NCI-H1092 treated with DMSO at 0.1 percent for 48 hours (cell line): ENCODE results near the gene CRYGC.
"Not testable (repeated sequence)": the region's sequence is repeated elsewhere in the genome, so short reads cannot be mapped to it uniquely, and the experiment has no call there.

ENCODE experiments used
- DNase-seq: peaks from one replicate; lab custom pipeline; 2025; lab: John Stamatoyannopoulos, UW

CRYGC gene

DNA sequence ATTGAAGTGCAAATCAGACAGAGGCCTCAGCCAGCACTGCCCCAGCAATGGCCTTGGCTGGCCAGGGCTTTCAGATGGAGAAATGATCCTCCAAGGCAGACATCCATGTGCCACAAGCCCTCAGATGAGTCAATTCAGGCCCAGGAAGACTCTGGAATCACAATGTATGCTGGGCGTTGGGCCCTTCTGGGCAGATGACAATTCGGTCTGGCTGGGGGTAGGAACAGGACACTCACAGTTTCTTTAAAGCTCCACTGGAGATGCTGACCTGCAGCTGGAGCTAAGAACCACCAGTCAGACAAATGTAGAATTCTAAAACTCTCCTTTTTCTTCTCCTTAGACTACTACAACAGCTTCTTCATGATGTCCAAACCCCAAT is 7.1 kb upstream of the CRYGC start:
- DNase-seq: no peak

DNA sequence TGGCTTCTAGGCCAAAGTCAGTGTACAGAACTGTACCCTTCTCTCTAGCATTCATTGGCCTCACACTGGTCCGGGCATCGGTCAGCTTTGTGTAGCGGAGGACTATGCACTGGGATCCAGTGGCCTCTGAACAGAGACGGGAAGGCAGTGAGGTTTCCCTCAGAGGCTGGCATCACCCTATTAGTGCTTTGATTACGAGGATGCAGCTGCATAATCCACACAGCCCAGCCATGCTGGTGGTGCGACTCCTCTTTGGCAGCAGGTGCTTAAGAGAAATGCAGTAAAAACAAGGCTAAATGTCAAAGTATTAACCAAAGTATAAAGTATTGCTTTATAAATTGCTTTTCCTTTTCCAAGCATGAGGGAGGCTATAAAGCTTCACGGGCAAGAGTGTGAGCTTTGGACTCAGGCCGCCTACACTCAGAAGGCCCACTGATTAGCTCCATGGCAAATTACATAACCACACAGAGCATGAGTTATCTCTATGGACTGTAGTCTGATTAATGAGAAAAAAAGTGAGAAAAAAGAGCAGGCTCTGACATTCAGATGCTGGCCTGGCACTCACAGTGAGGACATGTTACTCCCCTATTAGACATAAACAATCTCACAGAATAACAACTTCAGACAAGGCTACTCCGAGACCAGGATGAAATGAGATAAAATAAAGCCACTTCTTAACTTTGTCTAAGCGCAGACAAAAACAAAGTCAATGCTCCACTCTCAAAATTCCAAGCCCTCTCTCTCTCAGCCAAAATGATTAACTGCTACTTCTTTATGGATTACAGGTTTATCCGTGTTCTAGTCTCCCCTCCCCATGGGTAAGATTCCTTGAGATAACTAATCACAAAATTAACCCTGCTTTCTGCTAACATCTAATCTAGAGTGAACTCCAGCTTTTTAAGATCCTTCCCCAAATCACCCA is 6.4 kb upstream of the CRYGC start:
- DNase-seq: no peak

DNA sequence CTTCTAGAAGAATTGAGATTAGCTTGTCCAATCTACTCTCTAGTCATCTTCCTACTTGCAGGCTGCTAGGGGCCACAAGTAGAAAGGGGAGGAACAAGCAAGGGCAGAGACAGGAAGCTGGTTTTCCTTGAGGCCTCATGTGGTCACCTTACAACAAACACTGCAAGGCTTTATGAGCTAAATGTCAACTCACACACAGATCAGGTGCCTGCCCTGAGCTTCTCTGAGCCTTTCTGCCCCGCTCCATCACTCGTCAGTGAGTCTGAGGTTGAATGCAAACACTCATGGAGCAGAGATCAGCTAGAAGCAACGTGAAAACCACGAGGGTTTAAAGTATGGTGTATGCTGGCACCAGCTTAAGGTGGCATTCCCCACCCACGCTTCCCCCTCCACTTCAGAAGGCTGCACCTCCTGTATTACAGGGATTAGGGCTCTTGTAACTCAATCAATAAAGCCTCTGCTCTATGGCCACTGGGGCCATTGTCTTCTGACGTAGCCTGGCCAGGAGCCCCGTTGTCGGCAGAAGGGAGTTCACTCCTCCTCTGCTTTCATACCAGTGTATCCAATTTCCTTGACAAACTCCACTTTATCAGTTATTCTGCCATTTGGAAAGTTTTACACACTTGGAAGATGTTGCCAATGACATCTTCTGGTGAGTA is 5.4 kb upstream of the CRYGC start:
- no peak for DNase-seq

DNA sequence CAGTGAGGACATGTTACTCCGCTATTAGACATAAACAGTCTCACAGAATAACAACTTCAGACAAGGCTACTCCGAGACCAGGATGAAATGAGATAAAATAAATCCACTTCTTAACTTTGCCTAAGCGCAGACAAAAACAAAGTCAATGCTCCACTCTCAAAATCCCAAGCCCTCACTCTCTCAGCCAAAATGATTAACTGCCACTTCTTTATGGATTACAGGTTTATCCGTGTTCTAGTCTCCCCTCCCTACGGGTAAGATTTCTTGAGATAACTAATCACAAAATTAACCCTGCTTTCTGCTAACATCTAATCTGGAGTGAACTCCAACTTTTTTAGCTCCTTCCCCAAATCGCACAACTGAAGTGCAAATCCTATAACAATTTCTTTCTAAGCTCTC is 1.1 kb upstream of the CRYGC start:
- DNase-seq: no peak

DNA sequence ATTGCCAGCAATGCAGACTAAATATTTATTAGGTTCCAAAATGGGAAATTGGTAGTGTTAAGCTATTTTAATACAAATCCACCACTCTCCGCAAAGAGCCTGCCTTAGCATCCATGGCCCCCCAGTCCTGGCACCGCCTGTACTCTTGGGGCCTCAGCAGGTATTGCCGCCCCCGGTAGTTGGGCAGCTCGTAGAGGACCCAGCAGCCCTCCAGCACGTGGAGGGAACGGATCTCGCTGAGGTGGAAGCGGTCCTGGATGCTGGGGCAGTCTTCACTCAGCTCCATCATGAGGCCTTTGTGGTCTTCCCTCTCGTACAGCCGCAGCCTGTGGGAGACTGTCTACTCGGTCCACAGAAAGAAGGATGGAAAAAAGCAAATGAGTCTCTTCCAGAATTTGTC is 1.5 kb downstream of the CRYGC start:
- DNase-seq: no peak

DNA sequence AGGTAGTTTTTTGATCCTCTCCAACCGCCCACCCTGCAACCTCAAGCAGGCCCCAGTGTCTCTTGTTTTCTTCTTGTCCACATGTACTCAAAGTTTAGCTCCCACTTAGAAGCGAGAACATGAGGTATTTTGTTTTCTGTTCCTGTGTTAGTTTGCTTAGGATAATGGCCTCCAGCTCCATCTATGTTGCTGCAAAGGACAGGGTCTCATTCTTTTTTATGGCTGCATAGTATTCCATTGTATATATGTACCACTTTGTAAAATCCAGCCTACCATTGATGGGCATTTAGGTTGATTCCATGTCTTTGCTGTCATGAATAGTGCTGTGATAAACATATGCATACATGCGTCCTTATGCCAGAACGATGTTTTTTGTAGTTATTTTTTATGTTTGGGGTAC is 2.5 kb downstream of the CRYGC start:
- DNase-seq: no peak

DNA sequence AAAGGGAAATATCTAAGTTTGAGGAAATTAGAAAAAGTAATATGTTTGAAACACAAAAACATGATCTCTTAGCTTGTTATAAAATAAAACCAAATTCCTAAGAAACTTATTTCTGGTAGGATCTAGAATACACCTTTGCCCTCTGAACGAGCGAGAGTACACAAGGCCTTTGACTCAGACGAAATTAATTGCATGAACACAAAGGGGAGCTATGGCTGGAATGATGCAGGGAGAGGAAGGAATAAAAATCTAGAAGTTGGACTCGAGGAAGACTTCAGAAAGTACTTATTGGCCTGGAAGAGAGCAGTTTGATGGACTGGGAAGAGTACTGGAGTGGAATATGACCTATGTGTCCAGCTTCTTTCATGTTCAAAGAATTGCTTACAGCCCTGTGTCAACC is 4.4 kb downstream of the CRYGC start:
- no peak for DNase-seq

DNA sequence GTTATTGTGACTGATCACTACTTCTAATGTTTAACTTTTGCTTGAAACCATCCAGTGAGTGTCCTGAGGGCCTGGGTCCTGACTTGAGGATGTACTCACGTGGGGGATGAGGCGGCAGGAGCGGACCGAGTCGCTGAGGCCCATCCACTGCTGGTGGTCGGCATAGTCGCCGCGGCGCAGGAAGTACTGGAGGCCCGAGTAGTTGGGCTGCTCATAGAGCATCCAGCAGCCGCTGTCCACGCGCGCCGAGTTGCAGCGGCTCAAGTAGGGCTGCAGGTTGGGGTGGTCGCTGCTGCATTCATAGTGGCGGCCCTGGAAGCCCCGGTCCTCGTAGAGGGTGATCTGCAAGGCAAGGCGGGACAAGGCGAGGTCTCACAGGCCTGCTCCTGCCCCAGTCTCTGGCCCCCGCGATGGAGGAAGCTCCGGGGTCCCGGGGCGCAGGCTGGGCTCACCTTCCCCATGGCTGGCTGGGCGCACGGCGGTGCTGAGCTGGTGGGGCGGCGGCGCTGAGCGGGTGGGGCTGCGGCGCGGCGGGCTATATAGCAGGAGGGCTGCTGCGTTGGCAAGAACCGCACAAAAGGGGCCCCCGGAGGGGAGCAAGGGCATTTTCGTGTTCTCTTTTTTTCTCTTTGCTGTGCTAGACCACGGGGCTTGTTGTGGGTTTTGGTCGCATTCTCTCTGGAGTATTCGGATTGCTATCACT is 5.5 kb downstream of the CRYGC start, which contains the start of gene CRYGD:
Gene CRYGD, minus strand, starts transcription at position 512 of the 703 bp plus-strand sequence. Its CDS starts 51 bp downstream, at position 461.
- DNase-seq: not testable (repeated sequence)

DNA sequence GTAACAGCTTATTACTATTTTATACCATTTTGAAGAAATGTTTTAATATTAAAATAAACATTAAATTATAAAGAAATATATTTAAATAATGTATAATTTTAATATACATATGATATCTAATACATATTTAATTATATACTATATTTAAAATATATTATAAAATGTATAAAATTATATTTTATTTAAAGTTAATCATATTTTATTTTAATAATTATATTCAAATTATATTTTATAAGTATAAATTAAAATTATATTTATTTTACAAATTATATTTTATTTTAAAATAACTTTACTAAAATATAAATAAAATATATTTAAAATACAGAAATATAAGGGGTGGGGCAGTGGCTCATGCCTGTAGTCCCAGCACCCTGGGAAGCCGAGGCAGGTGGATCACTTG is 7.4 kb downstream of the CRYGC start:
- no peak for DNase-seq

DNA sequence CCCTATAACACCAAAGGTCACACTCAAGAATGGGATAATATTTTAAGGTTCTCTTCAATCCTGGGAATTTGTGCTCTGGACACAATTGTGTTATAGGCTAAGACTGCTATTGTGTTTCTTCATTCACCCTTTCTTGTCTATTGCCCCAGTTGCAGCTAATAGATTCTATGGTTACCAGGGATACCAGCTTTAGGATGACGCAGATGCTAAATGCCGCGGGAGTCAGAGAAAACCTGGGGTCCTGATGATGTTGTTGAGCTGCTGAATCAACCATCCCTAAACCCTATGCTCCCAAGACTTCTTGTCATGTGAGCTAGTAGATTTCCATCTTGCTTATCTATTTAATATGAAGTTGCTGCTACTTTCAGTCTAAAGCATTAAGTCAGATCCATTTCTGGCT is 10.7 kb downstream of the CRYGC start:
- no peak for DNase-seq

DNA sequence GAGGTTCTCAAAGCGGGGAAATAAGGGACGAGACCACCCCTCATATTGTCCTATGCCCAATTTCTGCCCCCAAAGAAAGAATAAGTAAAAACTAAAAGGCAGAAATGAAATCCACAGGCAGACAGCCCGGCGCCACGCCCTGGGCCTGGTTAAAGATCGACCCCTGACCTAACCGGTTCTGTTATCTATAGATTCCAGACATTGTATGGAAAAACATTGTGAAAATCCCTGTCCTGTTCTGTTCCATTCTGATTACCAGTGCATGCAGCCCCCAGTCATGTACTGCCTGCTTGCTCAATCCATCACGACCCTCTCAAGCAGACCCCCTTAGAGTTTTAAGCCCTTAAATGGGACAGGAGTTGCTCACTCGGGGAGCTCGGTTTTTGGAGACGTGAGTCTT is 12.2 kb downstream of the CRYGC start:
- not testable (repeated sequence) for DNase-seq

DNA sequence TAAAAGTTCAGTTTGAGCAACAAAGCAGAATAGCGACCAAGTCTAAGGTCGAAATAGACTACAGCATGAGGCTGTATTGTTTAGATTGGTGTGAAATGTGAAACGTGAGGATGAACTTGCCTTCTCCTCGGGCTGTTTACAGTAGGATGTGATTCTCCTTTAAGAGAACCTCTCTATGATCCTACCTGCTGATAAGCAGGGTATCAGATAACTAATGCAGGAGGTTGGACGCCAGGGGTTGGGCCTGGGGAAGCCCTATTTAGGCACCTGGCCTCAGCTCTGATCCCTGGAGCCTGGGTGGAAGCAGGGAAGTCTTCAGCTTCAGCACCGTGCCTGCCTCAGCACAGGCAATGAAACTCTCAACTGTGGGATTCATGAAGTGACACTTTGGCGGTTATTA is 16.7 kb downstream of the CRYGC start:
- DNase-seq: no peak

DNA sequence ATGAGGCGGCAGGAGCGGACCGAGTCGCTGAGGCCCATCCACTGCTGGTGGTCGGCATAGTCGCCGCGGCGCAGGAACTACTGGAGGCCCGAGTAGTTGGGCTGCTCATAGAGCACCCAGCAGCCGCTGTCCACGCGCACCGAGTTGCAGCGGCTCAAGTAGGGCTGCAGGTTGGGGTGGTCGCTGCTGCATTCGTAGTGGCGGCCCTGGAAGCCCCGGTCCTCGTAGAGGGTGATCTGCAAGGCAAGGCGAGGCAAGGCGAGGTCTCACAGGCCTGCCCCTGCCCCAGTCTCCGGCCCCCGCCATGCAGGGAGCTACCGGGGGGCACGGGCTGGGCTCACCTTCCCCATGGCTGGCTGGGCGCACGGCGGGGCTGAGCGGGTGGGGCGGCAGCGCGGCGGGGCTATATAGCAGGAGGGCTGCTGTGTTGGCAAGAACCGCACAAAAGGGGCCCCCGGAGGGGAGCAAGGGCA is 17.3 kb downstream of the CRYGC start:
- DNase-seq: not testable (repeated sequence)

DNA sequence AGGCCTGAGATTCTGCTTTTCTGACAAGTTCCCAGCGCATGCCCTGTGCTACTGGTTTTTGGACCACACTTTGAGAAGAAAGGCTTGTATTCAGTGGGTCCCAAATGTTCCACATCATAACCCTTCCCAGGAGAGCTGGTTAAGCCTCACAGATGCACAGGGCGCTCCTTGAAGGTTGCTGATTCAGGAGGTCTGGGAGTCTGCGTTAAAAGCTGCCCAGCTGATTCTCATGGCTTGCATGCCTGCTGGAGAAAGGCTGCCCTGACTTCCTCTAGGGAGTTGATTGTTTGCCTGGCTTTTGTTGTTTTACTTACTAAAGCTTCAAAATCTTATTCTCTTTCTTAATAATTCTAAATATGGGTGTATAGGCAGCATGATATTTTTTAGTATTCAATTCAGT is 26.0 kb downstream of the CRYGC start:
- DNase-seq: no peak

DNA sequence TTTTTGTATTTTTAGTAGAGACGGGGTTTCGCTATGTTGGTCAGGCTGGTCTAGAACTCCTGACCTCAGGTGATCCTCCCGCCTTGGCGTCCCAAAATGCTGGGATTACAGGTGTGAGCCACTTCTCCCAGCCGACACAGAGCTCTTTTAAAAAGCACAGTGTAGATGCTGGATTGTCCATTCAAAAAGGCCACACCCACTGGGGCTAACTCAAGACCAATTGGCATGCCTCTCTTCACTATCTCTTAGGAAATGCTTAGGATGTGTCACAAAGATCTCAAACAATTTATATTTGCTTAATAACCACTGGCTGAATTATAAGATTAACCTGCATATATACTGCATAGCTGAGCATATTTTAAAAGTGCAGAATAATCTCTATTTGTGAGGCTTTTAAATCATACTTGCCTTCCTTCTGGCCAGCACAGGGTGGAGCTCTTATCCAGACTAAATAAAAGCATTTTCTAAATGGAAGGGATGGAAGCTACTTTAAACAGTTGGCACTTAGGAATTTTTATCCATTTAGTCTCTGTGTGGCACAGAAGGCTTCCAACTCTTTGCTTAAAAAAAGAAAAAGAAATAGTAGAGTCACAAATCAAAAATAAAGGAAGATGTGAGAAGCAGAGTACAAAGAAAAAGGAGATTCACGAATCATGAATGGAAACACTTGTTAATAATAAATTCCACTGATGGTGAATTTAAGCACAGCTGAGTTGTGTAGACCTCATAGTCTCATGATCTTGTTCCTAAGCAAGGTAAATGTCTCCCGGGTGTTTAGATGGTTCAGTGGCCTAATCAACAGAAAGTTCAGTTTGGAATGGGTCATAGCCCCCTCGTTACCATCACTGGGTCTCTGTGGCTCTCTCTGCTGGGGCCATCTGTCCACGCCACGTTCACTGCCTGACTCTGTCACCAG is 27.7 kb downstream of the CRYGC start:
- peak; percentile 25 for DNase-seq

DNA sequence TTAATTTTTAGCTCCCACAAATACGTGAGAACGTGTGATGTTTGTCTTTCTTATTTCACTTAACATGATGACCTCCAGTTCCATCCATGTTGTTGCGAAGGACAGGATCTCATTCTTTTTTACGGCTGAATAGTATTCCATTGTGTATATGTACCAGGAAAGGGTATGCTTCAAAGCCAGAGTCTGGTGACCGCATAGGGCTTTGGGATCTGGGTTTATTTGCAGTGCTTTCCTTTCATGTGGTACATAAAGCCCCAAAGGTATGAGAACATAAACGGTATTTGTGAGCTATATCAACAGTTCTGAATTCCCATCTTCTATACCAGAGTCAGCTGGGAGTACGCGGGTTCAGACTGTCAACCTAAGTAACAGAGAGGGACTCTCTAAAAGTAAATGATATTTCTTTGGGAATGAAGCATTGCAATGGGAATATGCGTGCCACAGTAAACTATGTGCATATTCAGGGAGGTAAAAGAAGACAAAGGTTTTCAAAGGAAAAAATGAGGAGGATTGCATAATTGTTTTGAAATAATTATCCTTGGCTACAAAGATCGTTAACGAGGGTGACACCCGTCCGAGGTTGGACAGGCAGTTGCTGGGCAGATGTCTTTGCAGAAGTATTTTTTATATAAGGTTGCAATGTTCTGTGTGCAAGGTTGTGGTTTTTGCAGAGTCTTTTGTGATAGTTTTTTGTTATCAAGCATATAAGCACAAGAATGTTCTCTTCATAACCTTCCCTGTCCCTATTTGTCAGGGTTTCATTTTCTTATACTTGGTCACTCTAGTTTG is 29.8 kb downstream of the CRYGC start:
- DNase-seq: no peak

DNA sequence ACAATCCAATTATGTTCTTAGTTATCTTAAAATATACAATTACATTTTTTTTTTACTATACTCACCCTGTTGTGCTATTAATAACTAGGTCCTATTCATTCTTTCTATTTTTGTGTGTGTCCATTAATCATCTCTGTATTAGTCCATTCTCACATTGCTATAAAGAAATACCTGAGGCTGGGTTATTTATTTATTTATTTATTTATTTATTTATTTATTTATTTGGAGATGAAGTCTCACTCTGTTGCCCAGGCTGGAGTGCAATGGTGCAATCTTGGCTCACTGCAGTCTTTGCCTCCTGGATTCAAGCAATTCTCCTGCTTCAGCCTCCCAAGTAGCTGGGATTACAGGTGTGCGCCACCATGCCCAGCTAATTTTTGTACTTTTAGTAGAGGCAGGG is 30.9 kb downstream of the CRYGC start:
- not testable (repeated sequence) for DNase-seq

DNA sequence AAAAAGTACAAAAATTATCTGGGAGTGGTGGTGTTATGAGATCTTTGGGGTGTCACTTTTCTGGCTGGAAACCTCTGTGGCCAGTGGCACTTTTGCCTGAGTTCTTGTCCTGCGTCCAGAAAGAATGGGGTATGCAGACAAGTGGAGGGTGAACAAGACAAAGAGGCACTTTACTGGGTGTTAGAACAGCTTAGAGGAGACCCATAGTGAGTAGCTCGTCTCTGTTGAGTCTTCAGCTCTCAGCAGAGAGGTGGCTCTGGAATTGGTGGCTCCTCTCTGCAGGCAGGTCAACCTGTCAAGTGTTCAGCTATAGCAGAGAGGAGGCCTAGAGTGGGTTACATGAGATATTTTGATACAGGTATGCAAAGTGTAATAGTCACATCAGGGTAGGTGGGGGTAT is 31.4 kb downstream of the CRYGC start:
- DNase-seq: no peak

DNA sequence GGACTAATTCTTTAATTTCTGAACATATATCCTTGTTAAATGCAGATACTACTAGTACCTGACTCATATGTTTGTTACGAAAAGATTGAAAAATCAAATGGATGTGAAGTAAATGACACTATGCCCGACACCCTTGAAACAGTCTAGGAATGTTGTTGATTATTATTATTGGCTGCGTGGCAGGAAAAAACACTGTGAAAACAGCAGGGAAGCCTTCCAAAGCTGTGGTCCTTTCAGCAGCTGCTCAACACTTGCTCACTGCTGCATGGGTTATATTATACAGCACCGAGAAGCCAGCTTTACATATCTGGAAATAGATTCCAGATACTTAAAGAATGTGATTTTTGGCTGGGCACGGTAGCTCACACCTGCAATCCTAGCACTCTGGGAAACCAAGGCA is 31.8 kb downstream of the CRYGC start:
- DNase-seq: no peak

DNA sequence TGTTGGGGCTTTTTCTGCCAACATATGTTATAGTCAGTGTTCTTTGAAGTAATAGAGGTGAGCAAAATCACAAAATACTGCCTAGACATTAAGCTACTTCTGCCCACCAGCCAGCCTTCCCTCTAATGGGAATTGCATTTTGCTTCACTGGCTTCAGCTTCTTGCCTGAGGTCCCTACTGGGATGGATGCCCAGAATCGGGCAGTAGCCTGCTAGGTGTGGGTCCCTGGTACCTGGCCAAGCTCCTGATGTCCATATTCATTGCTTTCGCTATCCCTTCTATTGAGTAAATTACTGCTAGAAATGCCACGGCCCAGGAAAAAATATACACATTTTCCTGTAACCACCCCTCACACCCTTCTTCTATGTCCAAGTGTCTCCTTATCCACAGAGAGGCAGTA is 32.3 kb downstream of the CRYGC start:
- DNase-seq: no peak

DNA sequence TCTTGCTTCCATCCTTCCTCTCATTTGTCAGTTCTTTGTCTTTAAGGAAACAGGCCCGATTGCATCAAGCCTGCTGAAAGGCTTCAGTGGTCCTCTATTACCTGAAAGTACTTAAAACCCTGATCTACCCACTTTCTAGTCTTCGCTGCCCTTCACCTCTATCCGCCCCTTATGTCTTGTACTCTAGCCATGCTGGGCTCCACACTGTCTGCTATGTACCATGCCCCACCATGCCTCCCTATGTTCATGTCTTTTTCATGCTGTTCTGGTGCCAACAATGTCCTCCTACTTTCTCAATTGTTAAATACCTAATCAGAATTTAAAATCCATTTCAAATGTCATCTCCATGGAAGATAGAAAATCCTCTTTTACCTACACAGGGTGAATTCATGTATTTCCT is 33.5 kb downstream of the CRYGC start:
- DNase-seq: no peak
